DMS153 treated with DMSO at 0.1 percent for 48 hours (cell line): ENCODE results near the gene SEPHS2.
"Not testable (repeated sequence)": the region's sequence is repeated elsewhere in the genome, so short reads cannot be mapped to it uniquely, and the experiment has no call there.

ENCODE experiments used
- DNase-seq: peaks from one replicate; lab custom pipeline; 2025; ENCODE audit not compliant: unreplicated experiment; lab: John Stamatoyannopoulos, UW

The SEPHS2 gene

DNA sequence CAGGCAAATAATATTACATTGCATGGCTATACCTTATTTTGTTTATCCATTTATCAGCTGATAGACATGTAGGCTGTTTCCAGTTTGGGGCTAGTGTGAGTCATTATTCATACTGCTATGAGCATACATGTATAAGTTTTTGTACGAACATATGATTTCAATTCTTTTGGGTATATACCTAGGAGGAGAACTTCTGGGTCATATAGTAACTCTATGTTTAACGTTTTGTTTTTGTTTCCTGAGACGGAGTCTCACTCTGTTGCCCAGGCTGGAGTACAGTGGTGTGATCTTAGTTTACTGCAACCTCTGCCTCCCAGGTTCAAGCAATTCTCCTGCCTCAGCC lies 24.5 kb upstream of the SEPHS2 start:
- no peak for DNase-seq

DNA sequence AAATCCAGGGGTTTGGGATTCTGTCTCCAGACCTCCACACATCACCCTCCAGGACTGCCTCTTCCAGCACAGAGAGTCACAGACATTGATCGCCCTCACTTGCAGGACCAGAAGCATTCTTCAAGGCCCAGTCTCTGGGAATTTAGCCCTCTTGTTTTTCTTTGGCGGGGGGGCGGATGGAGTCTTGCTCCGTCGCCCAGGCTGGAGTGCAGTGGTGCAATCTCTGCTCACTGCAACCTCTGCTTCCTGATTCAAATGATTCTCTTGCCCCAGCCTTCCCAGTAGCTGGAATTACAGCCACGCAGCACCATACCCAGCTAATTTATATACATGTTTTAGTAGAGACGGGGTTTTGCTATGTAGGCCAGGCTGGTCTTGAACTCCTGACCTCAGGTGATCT lies 18.4 kb upstream of the SEPHS2 start:
- DNase-seq = no peak

DNA sequence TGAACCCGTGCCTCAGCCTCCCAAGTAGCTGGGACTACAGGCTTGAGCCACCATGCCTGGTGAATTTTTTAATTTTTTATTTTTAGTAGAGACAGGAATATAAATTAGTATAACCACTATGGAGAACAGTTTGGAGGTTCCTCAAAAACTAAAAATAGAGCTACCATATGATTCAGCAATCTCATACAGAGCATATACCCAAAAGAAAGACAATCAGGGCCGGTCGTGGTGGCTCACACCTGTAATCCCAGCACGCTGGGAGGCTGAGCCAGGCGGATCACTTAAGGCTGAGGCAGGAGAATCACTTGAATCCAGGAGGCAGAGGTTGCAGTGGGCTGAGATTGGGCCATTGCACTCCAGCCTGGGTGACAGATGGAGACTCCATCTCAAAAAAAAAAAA lies 15.8 kb upstream of the SEPHS2 start:
- not testable (repeated sequence) for DNase-seq

GRCh38 chr16:30459456-30459855 lies 13.8 kb upstream of the SEPHS2 start:
- no peak for DNase-seq

DNA sequence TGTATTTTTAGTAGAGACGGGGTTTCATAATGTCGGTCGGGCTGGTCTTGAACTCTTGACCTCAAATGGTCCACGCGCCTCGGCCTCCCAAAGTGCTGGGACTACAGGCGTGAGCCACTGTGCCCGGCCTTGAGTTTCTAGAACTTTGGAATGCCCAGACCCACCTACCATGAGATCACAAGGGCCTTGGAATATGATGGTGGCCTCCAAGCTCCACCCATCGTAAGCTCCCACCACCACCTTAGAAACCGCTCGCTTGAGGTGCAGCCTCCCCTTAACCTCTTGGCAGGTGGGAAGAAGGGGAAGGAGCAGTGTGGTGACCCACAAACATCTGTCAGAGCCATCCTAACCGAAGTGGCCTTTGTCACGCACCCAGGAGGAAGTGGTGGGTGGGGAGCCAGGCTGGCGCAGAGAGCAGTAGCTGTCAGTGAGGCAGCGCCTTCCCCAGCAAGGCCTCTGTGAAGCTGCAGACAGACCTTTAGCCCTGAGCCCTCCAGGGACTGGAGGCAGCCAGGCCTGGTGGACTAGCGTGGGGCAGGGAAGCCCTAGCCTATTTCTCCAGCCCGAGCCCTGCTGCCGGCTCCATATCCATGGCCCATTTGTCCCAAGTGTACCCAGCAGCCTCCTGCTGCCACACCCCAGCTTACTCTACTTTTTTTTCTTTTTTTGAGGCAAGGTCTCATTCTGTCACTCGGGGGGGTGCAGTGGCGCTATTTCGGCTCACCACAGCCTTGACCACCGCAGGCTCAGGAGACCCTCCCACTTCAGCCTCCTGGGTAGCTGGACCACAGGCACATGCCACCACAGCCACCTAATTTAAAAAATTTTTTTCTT lies 13.1 kb upstream of the SEPHS2 start:
- no peak for DNase-seq

- DNase-seq = no peak
Measured at GRCh38 chr16:30457743-30458560, 12.3 kb upstream of the SEPHS2 start.

GRCh38 chr16:30457256-30457655 lies 11.6 kb upstream of the SEPHS2 start:
- no peak for DNase-seq

- no peak for DNase-seq
Measured at GRCh38 chr16:30456302-30456701, 10.6 kb upstream of the SEPHS2 start.

DNA sequence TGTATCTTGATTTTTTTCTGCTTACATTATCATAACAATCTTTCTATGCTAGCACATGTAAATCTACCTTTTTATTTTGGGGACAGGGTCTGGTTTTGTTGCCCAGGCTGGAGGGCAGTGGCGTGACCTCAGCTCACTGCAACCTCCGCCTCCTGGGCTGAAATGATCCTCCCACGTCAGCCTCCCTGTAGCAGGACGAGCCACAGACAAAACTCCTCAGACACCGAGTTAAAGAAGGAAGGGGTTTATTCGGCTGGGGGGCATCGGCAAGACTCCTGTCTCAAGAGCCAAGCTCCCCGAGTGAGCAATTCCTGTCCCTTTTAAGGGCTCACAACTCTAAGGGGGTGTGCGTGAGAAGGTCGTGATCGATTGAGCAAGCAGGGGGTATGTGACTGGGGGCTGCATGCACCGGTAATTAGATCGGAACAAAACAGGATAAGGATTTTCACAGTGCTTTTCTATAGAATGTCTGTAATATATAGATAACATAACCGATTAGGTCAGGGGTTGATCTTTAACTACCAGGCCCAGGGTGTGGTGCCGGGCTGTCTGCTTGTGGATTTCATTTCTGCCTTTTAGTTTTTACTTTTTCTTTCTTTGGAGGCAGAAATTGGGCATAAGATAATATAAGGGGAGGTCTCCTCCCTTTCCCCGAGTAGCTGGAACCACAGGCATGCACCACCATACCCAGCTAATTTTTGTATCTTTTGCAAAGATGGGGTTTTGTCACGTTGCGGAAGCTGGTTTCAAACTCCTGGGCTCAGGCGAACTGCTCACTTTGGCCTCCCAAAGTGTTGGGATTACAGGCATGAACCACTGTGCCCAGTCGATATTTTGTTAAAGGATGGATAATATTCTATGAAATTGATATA lies 7.3 kb upstream of the SEPHS2 start:
- not testable (repeated sequence) for DNase-seq

GRCh38 chr16:30449116-30449435 lies 3.4 kb upstream of the SEPHS2 start:
- DNase-seq = no peak

- no peak for DNase-seq
Measured at GRCh38 chr16:30447512-30448226, 2.0 kb upstream of the SEPHS2 start.

DNA sequence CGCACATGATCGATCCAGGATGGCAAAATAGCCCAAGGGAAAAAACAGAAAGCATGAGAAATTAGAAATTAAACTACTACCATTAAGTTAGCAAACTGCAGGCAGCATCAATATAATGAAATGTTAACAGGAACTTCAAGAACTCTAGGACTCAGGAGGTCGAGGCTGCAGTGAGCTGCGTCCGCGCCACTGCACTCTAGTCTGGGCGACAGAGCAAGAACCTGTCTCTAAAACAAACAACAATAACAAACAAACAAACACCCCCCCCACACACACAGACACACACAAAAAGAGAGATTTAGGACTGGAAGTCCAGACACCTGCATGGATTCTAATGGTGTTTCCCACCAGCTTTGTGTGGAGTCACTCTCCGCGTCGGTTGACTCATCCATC lies 525 bp upstream of the SEPHS2 start:
- DNase-seq = no peak

DNA sequence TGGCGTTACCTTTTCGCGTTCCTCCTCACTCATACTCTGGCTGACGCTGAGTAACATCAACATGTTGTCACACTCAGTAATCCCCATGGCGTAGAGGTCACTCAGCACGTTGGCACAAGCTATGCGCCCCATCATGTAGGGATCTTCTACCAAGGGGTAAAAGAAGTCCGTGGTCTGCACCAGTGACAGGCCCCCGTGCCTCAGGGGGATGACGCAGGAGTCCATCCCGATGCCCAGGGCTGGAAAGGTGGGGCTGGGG lies 596 bp downstream of the SEPHS2 start:
- no peak for DNase-seq

DNA sequence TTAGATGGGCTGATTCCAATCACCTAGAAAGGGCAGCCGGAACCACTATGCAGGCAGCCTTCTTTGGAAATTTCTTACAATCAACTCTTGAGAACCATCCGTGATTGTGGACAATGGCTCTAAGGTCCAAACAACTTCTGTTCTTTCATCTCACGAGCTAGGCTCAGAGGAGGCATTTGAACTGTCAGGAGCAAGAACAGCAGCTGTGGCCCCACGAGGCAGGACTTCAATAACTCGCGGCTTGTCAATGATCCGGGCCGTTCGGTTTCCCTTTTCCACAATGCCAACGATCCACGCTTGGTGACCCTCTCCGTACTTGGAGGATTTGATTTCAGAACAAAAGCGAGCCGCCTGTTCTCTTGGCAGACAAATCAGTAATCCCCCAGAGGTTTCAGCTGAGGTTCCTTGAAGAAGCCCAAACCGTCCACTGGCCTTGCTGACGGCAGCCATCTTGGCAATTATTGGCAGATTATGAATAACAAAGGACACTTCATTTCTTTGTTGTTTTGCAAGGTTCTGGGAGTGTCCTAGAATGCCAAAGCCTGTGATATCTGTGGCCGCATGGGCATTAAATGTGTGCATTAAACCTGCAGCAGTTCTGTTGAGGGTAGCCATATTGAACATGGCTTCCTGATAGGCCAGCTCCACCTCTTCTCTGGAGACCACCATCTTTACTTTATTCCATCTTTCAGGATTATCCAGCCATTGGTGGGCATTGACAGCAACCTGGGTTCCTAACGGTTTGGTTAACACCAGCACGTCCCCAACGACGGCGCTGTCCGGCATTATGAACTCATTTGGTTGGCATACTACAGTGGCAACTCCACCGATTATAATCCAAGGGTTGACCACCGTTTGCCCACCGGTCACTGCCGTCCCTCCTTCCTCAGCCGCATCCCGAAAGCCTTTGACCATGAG lies 1.2 kb downstream of the SEPHS2 start:
- DNase-seq = no peak

GRCh38 chr16:30443631-30444030 lies 2.0 kb downstream of the SEPHS2 start:
- DNase-seq = no peak

GRCh38 chr16:30439720-30440348 lies 5.8 kb downstream of the SEPHS2 start:
- DNase-seq = no peak

DNA sequence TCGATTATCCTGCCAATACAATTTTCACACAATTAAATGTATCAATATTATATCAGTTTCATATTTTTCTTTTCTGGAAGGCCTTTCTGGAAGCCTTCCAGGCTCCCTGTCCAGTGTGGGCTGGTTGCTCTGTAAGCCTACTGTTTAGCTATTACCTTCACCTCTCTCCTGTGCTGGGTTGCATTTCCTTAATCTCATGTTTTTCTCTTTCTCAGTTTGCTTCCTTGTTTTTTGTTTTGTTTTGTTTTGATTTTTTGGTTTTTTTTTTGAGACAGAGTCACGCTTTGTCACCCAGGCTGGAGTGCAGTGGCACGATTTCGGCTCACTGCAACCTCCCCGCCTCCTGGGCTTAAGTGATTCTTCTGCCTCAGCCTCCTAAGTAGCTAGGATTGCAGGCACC lies 6.8 kb downstream of the SEPHS2 start:
- DNase-seq = no peak

GRCh38 chr16:30437511-30438046 lies 8.1 kb downstream of the SEPHS2 start:
- peak; percentile 86 for DNase-seq

- DNase-seq = no peak
Measured at GRCh38 chr16:30434852-30435251, 10.8 kb downstream of the SEPHS2 start.
